Measurements from ENCODE around the gene NGF. TPM values are rescaled to one million over a fixed set of nuclear protein-coding genes. Genes with fewer than 3 reads are reported as not detected.

The NGF gene
- total RNA-seq, 2 donors from 2014 or later: 5.1 to 12.0 TPM

- Histone ChIP-seq H3K27me3 (no peaks in the 10 kb centered on the region), H3K36me3 (no peaks in the 10 kb centered on the region), H3K27ac (no peak overlapping the region), H3K9me3 (peaks cover 0 to 12% of the 10 kb centered on the region in 2 donors), H3K4me1 (no peaks in the 10 kb centered on the region), H3K4me3 (no peak overlapping the region)
- no peak for TF ChIP-seq CTCF (IDR thresholded peaks at IDR 0.05)
- DNase-seq (ENCODE audit: low spot score): no peak
These were observed 97.8 kb downstream of the NGF start for GRCh38 chr1:115240297-115240696.

DNA sequence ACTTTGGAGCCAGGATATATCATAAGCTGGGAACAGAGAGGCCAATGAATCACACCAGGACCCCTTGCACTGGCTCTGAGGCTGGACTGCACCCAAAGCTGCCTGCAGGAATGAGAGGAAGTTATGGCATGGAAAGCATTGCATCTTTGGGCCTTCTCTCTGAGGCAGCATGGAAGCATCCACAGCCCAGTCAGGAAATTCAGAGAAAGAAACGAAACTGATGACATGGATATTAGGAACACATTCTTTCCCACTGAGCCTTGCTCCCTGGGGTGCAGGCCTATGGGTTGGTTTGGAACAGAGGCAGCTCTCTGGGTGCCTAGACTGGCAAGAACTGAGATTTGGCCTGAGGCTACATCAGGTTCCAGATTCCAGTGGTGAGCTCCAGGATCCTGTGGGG, 98.6 kb downstream of the NGF start:
- TF ChIP-seq CTCF (IDR thresholded peaks at IDR 0.05): no peak
- DNase-seq (ENCODE audit: low spot score): no peak
- H3K27ac ChIP-seq: no peak overlapping the region

GRCh38 chr1:115239148-115239422, 99.0 kb downstream of the NGF start:
- Histone ChIP-seq H3K4me1 (no peaks in the 10 kb centered on the region), H3K27ac (no peak overlapping the region), H3K36me3 (no peaks in the 10 kb centered on the region), H3K4me3 (no peak overlapping the region), H3K27me3 (no peaks in the 10 kb centered on the region), H3K9me3 (no peaks in the 10 kb centered on the region)
- no peak for DNase-seq (ENCODE audit: low spot score)
- TF ChIP-seq CTCF (IDR thresholded peaks at IDR 0.05): no peak

More for the DNA sequence above, 98.6 kb downstream of the NGF start:
- H3K4me1 ChIP-seq: no peaks in the 10 kb centered on the region
- H3K27me3 ChIP-seq: no peaks in the 10 kb centered on the region
- H3K9me3 ChIP-seq: peaks cover 0 to 3% of the 10 kb centered on the region in 2 donors
- H3K4me3 ChIP-seq: no peak overlapping the region
- no peaks in the 10 kb centered on the region for H3K36me3 ChIP-seq

- H3K4me1 ChIP-seq: no peaks in the 10 kb centered on the region
- H3K36me3 ChIP-seq: no peaks in the 10 kb centered on the region
- no peak for TF ChIP-seq CTCF (IDR thresholded peaks at IDR 0.05)
These were observed 99.5 kb downstream of the NGF start for GRCh38 chr1:115238336-115239147.

GRCh38 chr1:115237507-115237906, 100.5 kb downstream of the NGF start:
- Histone ChIP-seq H3K4me1 (no peaks in the 10 kb centered on the region), H3K27me3 (no peaks in the 10 kb centered on the region), H3K36me3 (no peaks in the 10 kb centered on the region), H3K4me3 (no peak overlapping the region), H3K9me3 (no peaks in the 10 kb centered on the region), H3K27ac (no peak overlapping the region)
- TF ChIP-seq CTCF (IDR thresholded peaks at IDR 0.05): no peak
- no peak for DNase-seq (ENCODE audit: low spot score)

More at GRCh38 chr1:115238336-115239147, 99.5 kb downstream of the NGF start:
- H3K9me3 ChIP-seq: no peaks in the 10 kb centered on the region
- H3K27me3 ChIP-seq: no peaks in the 10 kb centered on the region
- no peak for DNase-seq (ENCODE audit: low spot score)
- no peak overlapping the region for H3K4me3 ChIP-seq
- H3K27ac ChIP-seq: no peak overlapping the region

- Histone ChIP-seq H3K27me3 (no peaks in the 10 kb centered on the region), H3K27ac (no peak overlapping the region), H3K9me3 (no peaks in the 10 kb centered on the region), H3K4me1 (no peaks in the 10 kb centered on the region), H3K36me3 (no peaks in the 10 kb centered on the region), H3K4me3 (no peak overlapping the region)
- DNase-seq (ENCODE audit: low spot score): no peak
- no peak for TF ChIP-seq CTCF (IDR thresholded peaks at IDR 0.05)
These were observed 101.0 kb downstream of the NGF start for GRCh38 chr1:115237023-115237422.

Data from right atrium auricular region (tissue), 2 donors.